Renal cortex interstitium (tissue), 11 donors: ENCODE measurements around the gene DPYD. TPM values are rescaled to one million over a fixed set of nuclear protein-coding genes. Genes with fewer than 3 reads are reported as not detected.

Experiments used
- DNase-seq, 11 donors: peaks; one replicate each; pipeline ENCODE4 v3.0.0-alpha.2; 2013; ENCODE audit warnings: low read depth in 9 of 11, low spot score in 4 of 11; ENCODE audit errors: extremely low read depth in 1 of 11
- polyA plus RNA-seq, 3 donors: library from polyadenylated mRNA; unstranded; fragments of 120-200 nt; gene quantifications; one replicate each; pipeline ENCODE4 v1.2.1, GENCODE V29; 2013; ENCODE audit not compliant: insufficient read length in 3 of 3

DPYD gene
- polyA plus RNA-seq, 3 donors, result 11.6 to 13.0 (median 13.0) TPM

- DNase-seq, result no peak
These were observed 7.2 kb downstream of the DPYD start for GRCh38 chr1:97913506-97914139.

GRCh38 chr1:97911266-97912215 is 9.3 kb downstream of the DPYD start:
- no peak for DNase-seq

- DNase-seq, result no peak
These were observed 11.6 kb downstream of the DPYD start for GRCh38 chr1:97909266-97909665.

GRCh38 chr1:97907886-97908285 is 12.9 kb downstream of the DPYD start:
- DNase-seq, result no peak

- no peak for DNase-seq
These were observed 14.1 kb downstream of the DPYD start for GRCh38 chr1:97906567-97907241.

- no peak for DNase-seq
These were observed 15.5 kb downstream of the DPYD start for GRCh38 chr1:97905141-97905940.

- DNase-seq, result no peak
These were observed 16.3 kb downstream of the DPYD start for GRCh38 chr1:97904534-97904933.

GRCh38 chr1:97903626-97904025 is 17.2 kb downstream of the DPYD start:
- peak in 2 of 11 donors; percentile 13 to 24 for DNase-seq

- no peak for DNase-seq
These were observed 18.8 kb downstream of the DPYD start for GRCh38 chr1:97902067-97902466.

- no peak for DNase-seq
These were observed 19.7 kb downstream of the DPYD start for GRCh38 chr1:97901017-97901658.

- DNase-seq, result no peak
These were observed 21.9 kb downstream of the DPYD start for GRCh38 chr1:97898948-97899347.

GRCh38 chr1:97895278-97895677 is 25.6 kb downstream of the DPYD start:
- DNase-seq, result no peak

GRCh38 chr1:97893844-97894243 is 27.0 kb downstream of the DPYD start:
- DNase-seq, result no peak

- DNase-seq, result no peak
These were observed 34.6 kb downstream of the DPYD start for GRCh38 chr1:97886199-97886598.

- DNase-seq, result no peak
These were observed 37.0 kb downstream of the DPYD start for GRCh38 chr1:97883823-97884222.

GRCh38 chr1:97877307-97877706 is 43.5 kb downstream of the DPYD start:
- no peak for DNase-seq

- no peak for DNase-seq
These were observed 44.8 kb downstream of the DPYD start for GRCh38 chr1:97875996-97876395.

GRCh38 chr1:97870589-97870988 is 50.2 kb downstream of the DPYD start:
- DNase-seq, result no peak

GRCh38 chr1:97869441-97869840 is 51.4 kb downstream of the DPYD start:
- no peak for DNase-seq
